Spleen (tissue), 11 donors: Measurements from ENCODE around the gene NDUFB3. TPM values are rescaled to one million over a fixed set of nuclear protein-coding genes. Genes with fewer than 3 reads are reported as not detected.

Experiments
- DNase-seq: peaks from one replicate; pipeline ENCODE4 v3.0.0-alpha.2; 2020
- H3K27ac ChIP-seq, 8 donors: fragments of 200-600 bp; sonication (generic) in 7 of 8; 1 replicate in 4 of 8; 2 replicates in 4 of 8; pipeline versions ENCODE4 v1.5.0 to v1.8.0; 2016 to 2021; ENCODE audit warnings: inconsistent platforms in 4 of 8, mild to moderate bottlenecking in 4 of 8, moderate library complexity in 1 of 8
- H3K27me3 ChIP-seq, 7 donors: fragments of 200-600 bp; sonication (generic) in 6 of 7; replicated peaks in 1 of 7; 1 replicate in 4 of 7; 2 replicates in 3 of 7; pipeline versions ENCODE4 v1.5.0 to v1.8.0; 2016 to 2021; ENCODE audit warnings: inconsistent platforms in 3 of 7, mild to moderate bottlenecking in 1 of 7
- H3K36me3 ChIP-seq, 6 donors: fragments of 200-600 bp; sonication (generic) in 5 of 6; 1 replicate in 4 of 6; 2 replicates in 2 of 6; pipeline versions ENCODE4 v1.5.0 to v1.8.0; 2016 to 2021; ENCODE audit warnings: inconsistent platforms in 2 of 6
- H3K4me1 ChIP-seq, 6 donors: fragments of 200-600 bp; sonication (generic) in 5 of 6; 1 replicate in 3 of 6; 2 replicates in 3 of 6; pipeline versions ENCODE4 v1.5.0 to v1.8.0; 2016 to 2021; ENCODE audit warnings: inconsistent platforms in 3 of 6
- H3K4me3 ChIP-seq, 8 donors: fragments of 200-600 bp; sonication (generic) in 7 of 8; 1 replicate in 4 of 8; 2 replicates in 4 of 8; pipeline versions ENCODE4 v1.5.0 to v1.8.0; 2016 to 2021; ENCODE audit warnings: inconsistent platforms in 4 of 8, mild to moderate bottlenecking in 4 of 8, moderate library complexity in 2 of 8
- H3K9me3 ChIP-seq, 8 donors: fragments of 200-600 bp; sonication (generic) in 7 of 8; 1 replicate in 4 of 8; 2 replicates in 4 of 8; pipeline versions ENCODE4 v1.5.0 to v1.8.0; 2016 to 2021; ENCODE audit warnings: inconsistent platforms in 4 of 8
- POLR2A ChIP-seq, 3 donors: fragments of 450-650 bp; IDR thresholded peaks; one replicate each; pipeline ENCODE4 v1.5.1; 2017; ENCODE audit warnings: antibody characterized with exemption in 3 of 3, mild to moderate bottlenecking in 1 of 3
- POLR2AphosphoS5 ChIP-seq, 3 donors: sonication (generic); formaldehyde crosslinking; IDR thresholded peaks; one replicate each; pipeline ENCODE4 v1.5.1; 2017; ENCODE audit warnings: antibody characterized with exemption in 3 of 3
- WGBS, 5 donors: extraction: QIAGEN DNeasy Blood & Tissue Kit in 3 of 5; methylation state at CpG; one replicate each; pipeline versions ENCODE4 v1.1.5 to v1.1.7; 2013 to 2018; 5-methylcytosine and 5-hydroxymethylcytosine counted together
- intact Hi-C: fragments of 100-400 bp; cut with DNase I; formaldehyde crosslinking; loops from one replicate; pipeline ENCODE4 v1.15.0; 2023; ENCODE audit warnings: low total_unique reads
- polyA plus RNA-seq, 3 donors: library from polyadenylated mRNA; stranded (reverse); fragments of 200-250 nt; gene quantifications; one replicate each; pipeline ENCODE4 v1.2.1, GENCODE V29; 2013
- total RNA-seq, 7 donors: library from RNA; depleted of rRNA in 3 of 7; stranded (reverse); fragments of >200 nt in 3 of 7; fragmentation: NEBNext Ultra II Directional in 4 of 7; extraction: Animal tissue kit (Norgen Biotek cat#: 25700) in 4 of 7; gene quantifications; one replicate each; pipeline versions ENCODE4 v1.1.0 to v1.2.1, GENCODE V29; 2016 to 2021
- TF ChIP-seq, protein P1 (sequence below), 11 experiments: fragments of 200-600 bp in 7 of 11; fragments of 450-650 bp in 4 of 11; sonication (generic) in 4 of 11; IDR thresholded peaks in 8 of 11; conservative IDR thresholded peaks in 3 of 11; 1 replicate in 7 of 11; 2 replicates in 4 of 11; pipeline versions ENCODE4 v1.4.0 to v1.8.0; 2016 to 2021; ENCODE audit warnings: antibody characterized with exemption in 11 of 11, inconsistent platforms in 4 of 11, mild to moderate bottlenecking in 1 of 11
- donor health status: healthy with polysubstance abuse.
- donor health status: DM: no; HTN: no; CAD: no; lungs with moderate emphysema.
- donor health status: DM: no; HTN: no; CAD: no.
- donor health status: Bipolar disorder and iron deficiency.
- donor health status: healthy.
- donor health status: DM: no; HTN: no; CAD: no.
- donor health status: DM: yes; HTN: yes; CAD: no.

The NDUFB3 gene
- total and polyA plus RNA-seq, 10 donors: 30.0 to 91.5 (median 59.6) TPM

DNA sequence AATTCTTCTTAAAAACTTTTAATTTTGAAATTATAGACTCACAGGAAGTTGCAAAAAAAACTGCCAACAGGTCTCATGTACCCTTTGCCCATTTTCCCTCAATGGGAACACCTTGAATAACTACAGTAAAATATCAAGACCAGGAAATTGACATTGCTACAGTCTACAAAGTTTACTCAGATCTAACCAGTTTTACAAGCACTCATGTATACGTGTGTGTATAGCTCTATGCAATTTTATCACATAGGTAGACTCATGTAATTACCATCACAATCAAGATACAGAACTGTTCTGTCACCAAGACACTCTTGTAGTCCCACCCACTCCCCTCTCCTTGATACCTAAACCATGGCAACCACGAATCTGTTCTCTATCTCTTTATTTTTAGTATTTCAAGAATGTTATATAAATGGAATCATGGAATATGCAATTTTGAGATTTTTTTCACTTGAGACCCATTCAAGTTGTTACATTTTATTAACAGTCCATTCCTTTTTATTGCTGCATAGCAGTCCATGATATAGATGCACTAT is 6.9 kb upstream of the NDUFB3 start:
- no peak for DNase-seq
- no peaks in the 10 kb centered on the region for H3K27me3 ChIP-seq
- 67 to 84% (median 78%) methylated on average over 2 of the region's 2 CpGs for WGBS, 5 donors
- H3K36me3 ChIP-seq: peaks cover 0 to 34% (median 3%) of the 10 kb centered on the region in 6 donors
- H3K4me1 ChIP-seq: peaks cover 15 to 68% (median 44%) of the 10 kb centered on the region in 6 donors
- no peak overlapping the region for H3K27ac ChIP-seq
- no peak overlapping the region for H3K4me3 ChIP-seq
- intact Hi-C loops: loop anchor here (10.0 kb wide), 1 partner anchor 90 kb away; no protein-coding TSS in a partner anchor
- TF ChIP-seq POLR2AphosphoS5 (IDR thresholded peaks at IDR 0.05): no peak
- TF ChIP-seq, protein P1, sequence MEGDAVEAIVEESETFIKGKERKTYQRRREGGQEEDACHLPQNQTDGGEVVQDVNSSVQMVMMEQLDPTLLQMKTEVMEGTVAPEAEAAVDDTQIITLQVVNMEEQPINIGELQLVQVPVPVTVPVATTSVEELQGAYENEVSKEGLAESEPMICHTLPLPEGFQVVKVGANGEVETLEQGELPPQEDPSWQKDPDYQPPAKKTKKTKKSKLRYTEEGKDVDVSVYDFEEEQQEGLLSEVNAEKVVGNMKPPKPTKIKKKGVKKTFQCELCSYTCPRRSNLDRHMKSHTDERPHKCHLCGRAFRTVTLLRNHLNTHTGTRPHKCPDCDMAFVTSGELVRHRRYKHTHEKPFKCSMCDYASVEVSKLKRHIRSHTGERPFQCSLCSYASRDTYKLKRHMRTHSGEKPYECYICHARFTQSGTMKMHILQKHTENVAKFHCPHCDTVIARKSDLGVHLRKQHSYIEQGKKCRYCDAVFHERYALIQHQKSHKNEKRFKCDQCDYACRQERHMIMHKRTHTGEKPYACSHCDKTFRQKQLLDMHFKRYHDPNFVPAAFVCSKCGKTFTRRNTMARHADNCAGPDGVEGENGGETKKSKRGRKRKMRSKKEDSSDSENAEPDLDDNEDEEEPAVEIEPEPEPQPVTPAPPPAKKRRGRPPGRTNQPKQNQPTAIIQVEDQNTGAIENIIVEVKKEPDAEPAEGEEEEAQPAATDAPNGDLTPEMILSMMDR (IDR thresholded peaks at IDR 0.05 in 8 of 11, conservative IDR thresholded peaks at IDR 0.05 in 3 of 11): no peak
- TF ChIP-seq POLR2A (IDR thresholded peaks at IDR 0.05): no peak
- no peaks in the 10 kb centered on the region for H3K9me3 ChIP-seq

DNA sequence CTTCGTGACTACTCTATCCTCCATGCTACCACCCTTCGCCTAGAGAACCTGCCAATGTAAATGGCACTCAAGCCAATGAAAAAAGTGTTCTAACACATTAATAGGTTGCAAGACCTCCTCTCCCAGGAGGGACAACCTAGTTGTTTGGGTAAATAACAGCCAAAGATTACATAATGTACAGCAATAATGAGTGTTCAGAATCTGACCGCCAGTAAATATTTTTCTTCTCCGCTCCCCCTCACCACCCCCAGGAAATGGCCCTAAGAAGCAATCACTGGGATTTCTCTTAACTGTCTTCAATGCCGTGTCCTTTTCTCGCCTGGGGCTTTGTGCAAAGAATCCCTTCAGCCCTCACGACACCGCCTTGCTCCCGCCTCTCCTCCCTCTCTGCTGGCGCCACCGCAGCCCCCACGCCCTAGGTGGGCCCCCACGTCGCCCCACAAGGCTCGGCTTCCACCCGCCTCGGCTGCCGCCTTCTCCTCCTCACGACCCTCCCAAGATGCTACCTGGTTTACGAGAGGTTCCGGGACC is 788 bp upstream of the NDUFB3 start:
- Histone ChIP-seq H3K4me3 (peak overlapping the region; percentile 67 to 92 (median 82)), H3K36me3 (no peaks in the 10 kb centered on the region), H3K4me1 (peaks cover 39 to 92% (median 72%) of the 10 kb centered on the region in 6 donors), H3K27ac (peak overlapping the region; percentile 89 to 95 (median 92)), H3K9me3 (no peaks in the 10 kb centered on the region), H3K27me3 (no peaks in the 10 kb centered on the region)
- TF ChIP-seq, protein P1 (IDR thresholded peaks at IDR 0.05 in 8 of 11, conservative IDR thresholded peaks at IDR 0.05 in 3 of 11): no peak
- TF ChIP-seq POLR2A (IDR thresholded peaks at IDR 0.05): no peak
- TF ChIP-seq POLR2AphosphoS5 (IDR thresholded peaks at IDR 0.05): no peak
- DNase-seq: no peak
- intact Hi-C loops: loop anchor here (10.0 kb wide), 1 partner anchor 176 kb away; no protein-coding TSS in a partner anchor
- 0 to 2% (median 1%) methylated on average over 21 of the region's 21 CpGs for WGBS, 5 donors

GRCh38 chr2:201072201-201072530 is 365 bp downstream of the NDUFB3 start:
- WGBS, 5 donors: 1 to 4% (median 2%) methylated on average over 5 of the region's 5 CpGs
- H3K27me3 ChIP-seq: no peaks in the 10 kb centered on the region
- H3K36me3 ChIP-seq: no peaks in the 10 kb centered on the region
- TF ChIP-seq, protein P1 (IDR thresholded peaks at IDR 0.05 in 8 of 11, conservative IDR thresholded peaks at IDR 0.05 in 3 of 11): no peak
- TF ChIP-seq POLR2A (IDR thresholded peaks at IDR 0.05) (no peak), POLR2AphosphoS5 (IDR thresholded peaks at IDR 0.05) (no peak)
- intact Hi-C loops: loop anchor here (10.0 kb wide), 1 partner anchor 177 kb away; no protein-coding TSS in a partner anchor
- H3K9me3 ChIP-seq: no peaks in the 10 kb centered on the region
- H3K4me3 ChIP-seq: peak overlapping the region; percentile 67 to 92 (median 82)
- DNase-seq: no peak
- H3K4me1 ChIP-seq: peaks cover 39 to 86% (median 66%) of the 10 kb centered on the region in 6 donors
- H3K27ac ChIP-seq: peak overlapping the region; percentile 89 to 95 (median 92)

GRCh38 chr2:201073071-201073470 is 1.3 kb downstream of the NDUFB3 start:
- Histone ChIP-seq H3K36me3 (no peaks in the 10 kb centered on the region), H3K4me3 (peak overlapping the region in 5 of 8 donors; percentile 76 to 92 (median 80)), H3K27ac (no peak overlapping the region), H3K9me3 (no peaks in the 10 kb centered on the region), H3K27me3 (no peaks in the 10 kb centered on the region), H3K4me1 (peaks cover 38 to 83% (median 61%) of the 10 kb centered on the region in 6 donors)
- no peak for DNase-seq
- 76 to 95% (median 88%) methylated on average over 1 of the region's 1 CpG for WGBS, 5 donors
- intact Hi-C loops: loop anchor here (10.0 kb wide), 1 partner anchor 178 kb away; no protein-coding TSS in a partner anchor
- TF ChIP-seq POLR2A (IDR thresholded peaks at IDR 0.05) (no peak), POLR2AphosphoS5 (IDR thresholded peaks at IDR 0.05) (no peak)
- TF ChIP-seq, protein P1 (IDR thresholded peaks at IDR 0.05 in 8 of 11, conservative IDR thresholded peaks at IDR 0.05 in 3 of 11): no peak
